Neutrophil (primary cell): Measurements from ENCODE around the gene PPM1G.

Source experiments
- H3K27ac ChIP-seq: fragments of 200-600 bp; sonication (generic); 2 replicates; pipeline ENCODE4 v1.5.1; 2016; ENCODE audit warnings: mild to moderate bottlenecking, moderate library complexity
- H3K27me3 ChIP-seq: fragments of 200-600 bp; sonication (generic); 2 replicates; pipeline ENCODE4 v1.6.0; 2016; ENCODE audit warnings: mild to moderate bottlenecking
- H3K36me3 ChIP-seq: fragments of 200-600 bp; sonication (generic); 2 replicates; pipeline ENCODE4 v1.5.1; 2017
- H3K4me1 ChIP-seq, 2 experiments: fragments of 200-600 bp in 1 of 2; sonication (generic) in 1 of 2; 1 replicate in 1 of 2; 2 replicates in 1 of 2; pipeline versions ENCODE4 v1.5.1 to v1.6.1; 2013 to 2016; ENCODE audit warnings: low read depth in 1 of 2, low read length in 1 of 2, mild to moderate bottlenecking in 1 of 2, moderate library complexity in 1 of 2; ENCODE audit not compliant: control insufficient read depth in 1 of 2, insufficient read depth in 1 of 2
- H3K4me3 ChIP-seq, 2 experiments: fragments of 200-600 bp in 1 of 2; sonication (generic) in 1 of 2; 1 replicate in 1 of 2; 2 replicates in 1 of 2; pipeline ENCODE4 v1.5.1; 2013 to 2016; ENCODE audit warnings: low read depth in 1 of 2, low read length in 1 of 2, mild to moderate bottlenecking in 1 of 2, moderate library complexity in 1 of 2
- H3K9me3 ChIP-seq: fragments of 200-600 bp; sonication (generic); 2 replicates; pipeline ENCODE4 v1.5.1; 2016
- CTCF ChIP-seq: fragments of 200-600 bp; sonication (generic); IDR thresholded peaks from 2 replicates; pipeline ENCODE4 v1.5.1; 2016; ENCODE audit warnings: antibody characterized with exemption

Gene PPM1G

GRCh38 chr2:27370816-27371620 is 38.4 kb downstream of the PPM1G start:
- Histone ChIP-seq H3K4me3 (peak overlapping the region; percentile 87 to 96), H3K4me1 (peaks cover 34 to 36% of the 10 kb centered on the region in 2 experiments), H3K27ac (peak overlapping the region; percentile 90), H3K36me3 (peaks cover 53% of the 10 kb centered on the region), H3K9me3 (no peaks in the 10 kb centered on the region), H3K27me3 (no peaks in the 10 kb centered on the region)
- no peak for TF ChIP-seq CTCF

- peaks cover 52% of the 10 kb centered on the region for H3K36me3 ChIP-seq
- H3K9me3 ChIP-seq, result no peaks in the 10 kb centered on the region
- TF ChIP-seq CTCF, result peak; percentile 86
- peak within 1 kb of the TSS; percentile 90 for H3K27ac ChIP-seq
- H3K27me3 ChIP-seq, result no peaks in the 10 kb centered on the region
- peak within 1 kb of the TSS; percentile 87 to 96 for H3K4me3 ChIP-seq
- peaks cover 34 to 36% of the 10 kb centered on the region in 2 experiments for H3K4me1 ChIP-seq
Observed at GRCh38 chr2:27370026-27370815, 39.2 kb downstream of the PPM1G start, which contains the start of the genes EIF2B4 and SNX17. Gene EIF2B4 (minus strand): TSS chr2:27370338. CDS start chr2:27370314, 24 bp downstream. Gene SNX17 (plus strand): TSS chr2:27370616. CDS start chr2:27370744, 128 bp downstream.

GRCh38 chr2:27369471-27370025 is 39.8 kb downstream of the PPM1G start:
- Histone ChIP-seq H3K36me3 (peaks cover 51% of the 10 kb centered on the region), H3K4me1 (peaks cover 34 to 36% of the 10 kb centered on the region in 2 experiments), H3K9me3 (no peaks in the 10 kb centered on the region), H3K4me3 (peak overlapping the region; percentile 87 to 96), H3K27ac (peak overlapping the region; percentile 90), H3K27me3 (no peaks in the 10 kb centered on the region)
- no peak for TF ChIP-seq CTCF

- H3K27ac ChIP-seq, result no peak overlapping the region
- H3K27me3 ChIP-seq, result no peaks in the 10 kb centered on the region
- H3K4me1 ChIP-seq, result peaks cover 2 to 6% of the 10 kb centered on the region in 2 experiments
- H3K36me3 ChIP-seq, result peaks cover 47% of the 10 kb centered on the region
- no peak for TF ChIP-seq CTCF
- H3K4me3 ChIP-seq, result no peak overlapping the region
- no peaks in the 10 kb centered on the region for H3K9me3 ChIP-seq
Observed at GRCh38 chr2:27363933-27364332, 45.5 kb downstream of the PPM1G start.

- Histone ChIP-seq H3K27ac (no peak overlapping the region), H3K36me3 (peaks cover 44% of the 10 kb centered on the region), H3K9me3 (no peaks in the 10 kb centered on the region), H3K4me1 (no peaks in the 10 kb centered on the region), H3K27me3 (no peaks in the 10 kb centered on the region), H3K4me3 (no peak overlapping the region)
- TF ChIP-seq CTCF, result no peak
Observed at GRCh38 chr2:27362678-27363420, 46.5 kb downstream of the PPM1G start.
